DMS79 (cell line): ENCODE measurements around the gene UFSP2.
"Not testable (repeated sequence)": the region's sequence is repeated elsewhere in the genome, so short reads cannot be mapped to it uniquely, and the experiment has no call there.

Experiments
- DNase-seq: peaks from one replicate; lab custom pipeline; 2025; lab: John Stamatoyannopoulos, UW

UFSP2 gene

GRCh38 chr4:185384061-185384460 is 41.7 kb downstream of the UFSP2 start:
- no peak for DNase-seq

GRCh38 chr4:185383451-185383850 is 42.3 kb downstream of the UFSP2 start:
- DNase-seq, result no peak

GRCh38 chr4:185382754-185383153 is 43.0 kb downstream of the UFSP2 start:
- no peak for DNase-seq

- no peak for DNase-seq
Observed at GRCh38 chr4:185381288-185382196, 44.2 kb downstream of the UFSP2 start.

GRCh38 chr4:185380320-185380719 is 45.4 kb downstream of the UFSP2 start:
- no peak for DNase-seq

- DNase-seq, result no peak
Observed at GRCh38 chr4:185379326-185380295, 46.2 kb downstream of the UFSP2 start.

- no peak for DNase-seq
Observed at GRCh38 chr4:185378264-185378663, 47.5 kb downstream of the UFSP2 start.

- no peak for DNase-seq
Observed at GRCh38 chr4:185374573-185374972, 51.2 kb downstream of the UFSP2 start.

GRCh38 chr4:185374027-185374426 is 51.7 kb downstream of the UFSP2 start:
- DNase-seq, result no peak

- no peak for DNase-seq
Observed at GRCh38 chr4:185371702-185372101, 54.1 kb downstream of the UFSP2 start.

GRCh38 chr4:185370268-185370949 is 55.4 kb downstream of the UFSP2 start:
- no peak for DNase-seq

- no peak for DNase-seq
Observed at GRCh38 chr4:185369731-185370130, 56.0 kb downstream of the UFSP2 start.

GRCh38 chr4:185364886-185365285 is 60.9 kb downstream of the UFSP2 start:
- no peak for DNase-seq

- no peak for DNase-seq
Observed at GRCh38 chr4:185363251-185363650, 62.5 kb downstream of the UFSP2 start.

- not testable (repeated sequence) for DNase-seq
Observed at GRCh38 chr4:185362570-185362969, 63.2 kb downstream of the UFSP2 start.

- no peak for DNase-seq
Observed at GRCh38 chr4:185361872-185362271, 63.9 kb downstream of the UFSP2 start.

GRCh38 chr4:185359767-185360446 is 65.9 kb downstream of the UFSP2 start:
- DNase-seq, result no peak

GRCh38 chr4:185358959-185359358 is 66.8 kb downstream of the UFSP2 start:
- DNase-seq, result no peak

GRCh38 chr4:185358514-185358913 is 67.2 kb downstream of the UFSP2 start:
- no peak for DNase-seq

- DNase-seq, result no peak
Observed at GRCh38 chr4:185357733-185358440, 67.9 kb downstream of the UFSP2 start.

- no peak for DNase-seq
Observed at GRCh38 chr4:185357211-185357610, 68.6 kb downstream of the UFSP2 start.
